Measurements from ENCODE around the gene NHEJ1. TPM values are rescaled to one million over a fixed set of nuclear protein-coding genes. Genes with fewer than 3 reads are reported as not detected.
A peak's percentile ranks its signal among the peaks of the same experiment; 100 is the strongest.

Gene NHEJ1
- total and polyA plus RNA-seq, 9 of the 15 experiments (the other 6 are each of a cell fraction or from before 2014, with no cell fraction given), result 9.0 to 23.7 (median 13.9) TPM

GRCh38 chr2:219160186-219161017 is at the start of gene NHEJ1 (continued):
- TF ChIP-seq, protein P1, sequence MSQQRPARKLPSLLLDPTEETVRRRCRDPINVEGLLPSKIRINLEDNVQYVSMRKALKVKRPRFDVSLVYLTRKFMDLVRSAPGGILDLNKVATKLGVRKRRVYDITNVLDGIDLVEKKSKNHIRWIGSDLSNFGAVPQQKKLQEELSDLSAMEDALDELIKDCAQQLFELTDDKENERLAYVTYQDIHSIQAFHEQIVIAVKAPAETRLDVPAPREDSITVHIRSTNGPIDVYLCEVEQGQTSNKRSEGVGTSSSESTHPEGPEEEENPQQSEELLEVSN (IDR thresholded peaks at IDR 0.05; ENCODE audit: borderline replicate concordance in 1 of 2, extremely low read depth in 1 of 2, insufficient read depth in 1 of 2, insufficient read length in 1 of 2, low read depth in 1 of 2, low read length in 1 of 2, poor library complexity in 1 of 2, severe bottlenecking in 1 of 2), result peak; percentile 24 to 27
- no peak; a peak in 1 of 4 replicates for TF ChIP-seq SIN3A (IDR thresholded peaks at IDR 0.05; ENCODE audit: borderline replicate concordance in 2 of 2, control insufficient read depth in 1 of 2, low read depth in 2 of 2, low read length in 2 of 2)
- no peak for TF ChIP-seq ARID1B (IDR thresholded peaks at IDR 0.05)
- TF ChIP-seq MAZ (CRISPR knock-in tag; conservative IDR thresholded peaks at IDR 0.05 in 1 of 2, IDR thresholded peaks at IDR 0.05 in 1 of 2), result peak; percentile 83 to 84
- peak; percentile 37; the same call in 1 of the 2 replicates for TF ChIP-seq ATF7 (IDR thresholded peaks at IDR 0.05)
- no peak for TF ChIP-seq GABPB2 (CRISPR knock-in tag; conservative IDR thresholded peaks at IDR 0.05)
- TF ChIP-seq GTF3C2 (IDR thresholded peaks at IDR 0.05; ENCODE audit: borderline replicate concordance, extremely low read depth, insufficient read length), result no peak
- 0 out of 2 replicates have a peak, but pooled peaks have one; percentile 35 for TF ChIP-seq RNF2 (IDR thresholded peaks at IDR 0.05)
- TF ChIP-seq RBM14 (IDR thresholded peaks at IDR 0.05; ENCODE audit: borderline replicate concordance, insufficient read depth, low read depth, low read length), result no peak
- TF ChIP-seq HES1 (IDR thresholded peaks at IDR 0.05; ENCODE audit: low read depth), result no peak
- no peak for TF ChIP-seq GATAD2B (IDR thresholded peaks at IDR 0.05; ENCODE audit: borderline replicate concordance)

Measured in K562 (cell line).